HFFc6 (cell line): ENCODE data around the gene IL17RA. TPM values are rescaled to one million over a fixed set of nuclear protein-coding genes. Genes with fewer than 3 reads are reported as not detected.

ENCODE experiments used
- DNase-seq: peaks from one replicate; pipeline ENCODE4 v3.0.0-alpha.2; 2018
- H3K27ac Mint-ChIP-seq: 2 replicates; pipeline ENCODE4 v1.8.0; 2020; ENCODE audit warnings: mild to moderate bottlenecking, mixed read lengths
- H3K27me3 Mint-ChIP-seq: 2 replicates; pipeline ENCODE4 v1.8.0; 2021; ENCODE audit warnings: mild to moderate bottlenecking, moderate library complexity, mixed read lengths; ENCODE audit not compliant: insufficient read depth
- H3K36me3 Mint-ChIP-seq: 2 replicates; pipeline ENCODE4 v1.8.0; 2021; ENCODE audit warnings: low read depth, mixed read lengths
- H3K4me1 Mint-ChIP-seq: 2 replicates; pipeline ENCODE4 v1.8.0; 2020; ENCODE audit warnings: low read depth, mixed read lengths
- H3K4me3 Mint-ChIP-seq: 2 replicates; pipeline ENCODE4 v1.8.0; 2020; ENCODE audit warnings: mild to moderate bottlenecking, moderate library complexity, mixed read lengths
- H3K9me3 Mint-ChIP-seq: 2 replicates; pipeline ENCODE4 v1.8.0; 2020; ENCODE audit warnings: mild to moderate bottlenecking, mixed read lengths
- CTCF ChIP-seq: fragments of 200-600 bp; sonication (generic); IDR thresholded peaks from 2 replicates; pipeline ENCODE4 v1.5.0; 2021; ENCODE audit warnings: antibody characterized with exemption, mild to moderate bottlenecking
- total RNA-seq, 6 experiments: library from RNA; stranded (reverse); fragmentation: NEBNext Ultra II Directional; extraction: Animal tissue kit (Norgen Biotek cat#: 25700); gene quantifications; 2 replicates in 1 of 6; 3 replicates in 5 of 6; pipeline ENCODE4 v1.2.3, GENCODE V29; 2021

IL17RA gene
- total RNA-seq, 6 experiments from 2014 or later, result 10.5 to 14.4 (median 13.7) TPM

- no peak overlapping the region for H3K4me3 Mint-ChIP-seq
Measured at GRCh38 chr22:17120281-17120680, 35.5 kb downstream of the IL17RA start.

DNA sequence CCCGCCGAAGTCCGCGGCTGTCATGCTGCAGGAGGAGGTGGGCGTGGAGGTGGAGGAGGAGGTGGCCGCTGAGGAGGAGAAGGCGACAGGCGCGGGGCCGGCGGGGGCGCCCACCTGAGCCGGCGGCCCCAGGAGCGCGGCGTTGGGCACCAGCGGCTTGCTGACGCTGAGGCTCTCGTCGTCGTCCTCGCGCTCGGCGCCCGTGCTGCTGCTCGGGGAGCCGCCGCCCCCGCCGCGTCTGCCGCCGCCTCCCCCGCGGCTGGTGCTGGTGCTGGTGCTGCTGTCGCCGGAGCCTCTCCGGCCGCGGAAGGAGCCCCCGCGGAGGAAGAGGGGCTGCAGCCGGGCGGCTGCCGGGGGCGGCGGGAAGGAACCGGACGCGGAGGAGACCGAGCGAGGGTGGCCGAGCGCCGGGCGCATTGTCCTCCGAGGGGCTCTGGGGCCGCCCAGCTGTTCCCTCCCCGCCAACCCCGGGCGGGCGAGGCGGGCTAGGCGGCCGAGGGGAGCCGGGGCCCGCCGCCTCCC is 36.0 kb downstream of the IL17RA start:
- no peaks in the 10 kb centered on the region for H3K4me1 Mint-ChIP-seq
- H3K4me3 Mint-ChIP-seq, result no peak overlapping the region
- no peak for DNase-seq
- no peaks in the 10 kb centered on the region for H3K9me3 Mint-ChIP-seq
- no peak overlapping the region for H3K27ac Mint-ChIP-seq
- no peaks in the 10 kb centered on the region for H3K36me3 Mint-ChIP-seq
- peaks cover 20% of the 10 kb centered on the region for H3K27me3 Mint-ChIP-seq
- TF ChIP-seq CTCF, result no peak

More at GRCh38 chr22:17120281-17120680, 35.5 kb downstream of the IL17RA start:
- DNase-seq, result no peak
- H3K4me1 Mint-ChIP-seq, result no peaks in the 10 kb centered on the region
- no peaks in the 10 kb centered on the region for H3K36me3 Mint-ChIP-seq
- H3K9me3 Mint-ChIP-seq, result no peaks in the 10 kb centered on the region
- no peak for TF ChIP-seq CTCF
- no peak overlapping the region for H3K27ac Mint-ChIP-seq
- peaks cover 21% of the 10 kb centered on the region for H3K27me3 Mint-ChIP-seq

DNA sequence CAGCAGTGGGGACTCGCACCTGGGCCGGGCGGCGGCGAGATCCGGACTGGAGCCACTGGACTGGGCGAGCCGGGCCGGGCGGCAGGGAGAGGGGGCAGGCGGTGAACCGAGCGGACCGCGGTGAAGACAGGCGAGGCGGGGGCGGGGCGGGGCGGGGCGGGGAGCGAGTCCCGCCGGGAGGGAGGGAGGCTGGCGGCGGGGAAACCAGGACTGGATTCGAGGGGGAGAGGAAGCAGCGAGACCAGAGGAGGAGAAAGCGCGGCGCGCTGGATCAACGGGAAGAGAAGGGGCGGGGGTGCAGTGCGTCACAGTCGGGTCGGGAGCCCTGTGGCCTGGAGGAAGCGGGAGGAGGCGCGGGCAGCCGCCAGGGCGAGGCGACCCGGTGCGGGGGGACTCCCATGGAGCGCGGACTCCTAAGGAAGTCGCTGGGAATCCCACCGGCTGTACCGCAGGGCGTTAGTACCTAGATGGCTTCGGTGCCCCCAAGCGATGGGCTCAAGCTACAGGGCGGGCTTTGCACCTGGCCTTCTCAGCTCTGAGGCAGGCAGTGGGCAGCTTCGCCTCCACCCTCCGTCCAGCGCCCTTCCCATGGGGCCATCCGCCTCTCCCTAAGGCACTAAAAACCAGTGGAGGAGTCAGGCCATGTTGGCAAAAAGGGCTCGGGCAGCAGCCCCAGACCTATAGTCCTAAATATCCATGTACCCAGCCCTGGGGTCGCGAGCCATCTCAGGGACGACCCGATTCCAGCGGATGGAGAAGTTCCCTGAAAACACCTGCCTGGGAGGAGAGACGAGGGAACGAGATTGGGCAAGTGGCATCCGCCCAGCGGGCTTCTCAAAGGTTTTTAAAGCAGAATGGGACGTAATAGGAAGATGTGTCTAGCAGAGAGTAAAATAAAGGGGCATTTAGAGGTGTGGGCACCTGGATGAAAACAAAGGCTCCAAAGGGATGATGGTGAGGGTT is 36.7 kb downstream of the IL17RA start, which contains the start of gene TMEM121B:
Gene TMEM121B, minus strand, starts transcription at position 128 of the 963 bp plus-strand sequence. CDS start 233 bp downstream, outside the sequence.
- no peak for DNase-seq
- Mint-ChIP-seq H3K4me1 (no peaks in the 10 kb centered on the region), H3K27ac (no peak within 1 kb of the TSS), H3K36me3 (no peaks in the 10 kb centered on the region), H3K27me3 (peaks cover 15% of the 10 kb centered on the region), H3K4me3 (peak within 1 kb of the TSS; percentile 41; the same call in 1 of the 2 replicates), H3K9me3 (no peaks in the 10 kb centered on the region)
- no peak for TF ChIP-seq CTCF

DNA sequence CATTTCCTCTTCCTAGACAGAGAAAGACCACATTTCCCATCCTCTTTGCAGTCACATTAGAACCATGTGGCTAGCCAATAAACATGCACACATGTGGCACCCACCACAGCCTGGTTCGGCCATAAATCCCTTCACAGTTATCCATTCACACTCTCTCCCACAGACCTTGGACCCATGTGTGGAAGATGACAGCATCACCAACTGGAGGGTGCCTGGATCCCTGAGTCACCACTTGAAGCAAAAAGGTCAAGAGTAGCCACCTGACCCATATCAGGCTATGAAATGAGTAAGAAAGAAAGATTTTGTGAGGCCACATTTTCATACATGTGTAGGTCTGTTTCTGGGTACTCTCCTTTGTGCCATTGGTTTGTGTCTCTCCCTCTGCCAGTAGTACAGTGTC is 45.4 kb downstream of the IL17RA start:
- no peak for TF ChIP-seq CTCF
- Mint-ChIP-seq H3K9me3 (no peaks in the 10 kb centered on the region), H3K27ac (no peak overlapping the region), H3K4me3 (no peak overlapping the region), H3K27me3 (peaks cover 1% of the 10 kb centered on the region; the same call in 1 of the 2 replicates), H3K4me1 (no peaks in the 10 kb centered on the region; the same call in 1 of the 2 replicates), H3K36me3 (no peaks in the 10 kb centered on the region)
- no peak for DNase-seq

DNA sequence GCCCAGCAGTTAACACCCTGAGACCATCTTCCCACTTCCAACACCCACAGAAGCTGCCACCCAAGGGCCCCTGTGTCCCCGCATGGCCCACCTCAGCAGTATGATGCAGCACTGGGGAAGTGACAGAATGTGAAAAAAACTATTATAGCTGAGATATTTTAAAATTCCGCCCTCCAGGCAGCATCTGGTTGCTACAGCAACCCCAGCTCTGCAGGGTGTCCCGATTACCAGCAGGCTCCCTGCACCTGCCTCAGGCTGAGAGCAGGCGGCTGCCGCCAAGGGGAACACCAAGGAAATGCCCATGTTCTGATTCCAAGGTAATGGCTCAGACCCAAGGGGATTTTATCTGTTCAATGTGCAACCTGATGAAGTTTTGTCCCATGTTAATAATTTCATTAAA is 46.9 kb downstream of the IL17RA start:
- H3K4me1 Mint-ChIP-seq, result no peaks in the 10 kb centered on the region; the same call in 1 of the 2 replicates
- TF ChIP-seq CTCF, result no peak
- no peak overlapping the region for H3K4me3 Mint-ChIP-seq
- H3K27ac Mint-ChIP-seq, result no peak overlapping the region
- no peaks in the 10 kb centered on the region for H3K36me3 Mint-ChIP-seq
- no peaks in the 10 kb centered on the region for H3K9me3 Mint-ChIP-seq
- H3K27me3 Mint-ChIP-seq, result peaks cover 1% of the 10 kb centered on the region; the same call in 1 of the 2 replicates
- DNase-seq, result no peak
